ENCODE data around the gene MLC1. TPM values are rescaled to one million over a fixed set of nuclear protein-coding genes. Genes with fewer than 3 reads are reported as not detected.

The MLC1 gene
- polyA plus RNA-seq, 3 donors from 2014 or later: 64.8 to 123 (median 71.7) TPM

DNA sequence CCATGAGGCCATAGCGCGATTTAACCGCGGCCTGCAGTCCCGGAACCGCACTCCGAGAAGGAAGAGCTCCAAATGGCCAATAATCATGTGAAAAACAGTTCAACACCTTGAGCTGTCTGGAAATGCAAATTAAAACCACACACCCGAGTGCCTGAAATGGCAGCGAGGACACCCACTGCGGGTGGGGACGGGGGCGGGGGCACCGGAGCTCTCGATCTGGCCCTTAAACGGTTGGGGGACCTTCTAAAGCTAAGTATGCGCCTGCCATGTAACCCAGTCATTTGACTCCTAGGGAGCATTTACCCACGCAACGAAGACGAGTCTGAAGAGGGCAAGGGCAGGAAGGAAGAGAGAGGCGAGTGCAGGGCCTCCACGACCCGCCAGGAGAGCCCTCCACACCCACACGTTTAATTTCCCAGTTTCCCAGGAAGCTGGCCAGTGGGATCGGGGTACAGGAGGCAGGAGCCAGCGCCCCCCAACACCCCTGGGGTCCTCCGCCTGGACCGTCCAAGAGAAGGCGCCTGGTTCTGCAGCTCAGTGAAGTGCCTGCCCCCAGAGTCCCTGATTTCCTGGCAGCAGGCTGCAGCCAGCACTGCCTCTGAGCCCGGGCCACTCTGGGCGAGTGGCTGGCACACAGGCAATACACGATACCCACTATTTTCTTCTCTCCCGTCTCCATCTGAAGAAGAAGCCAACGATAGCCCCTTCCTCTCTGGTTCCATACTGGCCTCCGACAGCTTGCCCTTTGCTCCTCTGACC is 28.8 kb downstream of the MLC1 start:
- Mint-ChIP-seq H3K4me3 (no peak overlapping the region), H3K4me1 (peaks cover 5 to 8% of the 10 kb centered on the region in 2 donors), H3K27ac (no peak overlapping the region), H3K36me3 (peaks cover 0 to 4% (median 0%) of the 10 kb centered on the region in 3 donors), H3K27me3 (ENCODE audit: low read depth in 3 of 3) (peaks cover 2 to 4% (median 2%) of the 10 kb centered on the region in 3 donors), H3K9me3 (peaks cover 0 to 6% (median 3%) of the 10 kb centered on the region in 6 donors)
- DNase-seq: no peak

DNA sequence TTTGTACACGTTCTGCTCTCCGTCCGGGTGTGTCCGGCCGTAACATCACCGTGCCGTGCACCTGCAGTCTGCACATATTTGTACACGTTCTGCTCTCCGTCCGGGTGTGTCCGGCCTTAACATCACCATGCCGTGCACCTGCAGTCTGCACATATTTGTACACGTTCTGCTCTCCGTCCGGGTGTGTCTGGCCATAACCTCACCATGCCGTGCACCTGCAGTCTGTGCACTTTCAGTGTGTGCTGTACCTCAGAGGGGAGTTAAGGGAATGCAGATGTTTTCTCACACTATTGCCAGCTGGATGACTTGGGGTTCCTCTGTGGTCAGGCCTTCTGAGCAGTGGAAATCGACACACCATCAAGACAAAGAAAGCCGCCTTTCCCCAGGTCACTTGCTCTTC is 31.4 kb downstream of the MLC1 start:
- H3K36me3 Mint-ChIP-seq: no peaks in the 10 kb centered on the region
- no peak for DNase-seq
- no peaks in the 10 kb centered on the region for H3K4me1 Mint-ChIP-seq
- peaks cover 2 to 4% (median 2%) of the 10 kb centered on the region in 3 donors for H3K27me3 Mint-ChIP-seq (ENCODE audit: low read depth in 3 of 3)
- H3K4me3 Mint-ChIP-seq: no peak overlapping the region
- H3K9me3 Mint-ChIP-seq: peaks cover 0 to 6% (median 3%) of the 10 kb centered on the region in 6 donors
- no peak overlapping the region for H3K27ac Mint-ChIP-seq

DNA sequence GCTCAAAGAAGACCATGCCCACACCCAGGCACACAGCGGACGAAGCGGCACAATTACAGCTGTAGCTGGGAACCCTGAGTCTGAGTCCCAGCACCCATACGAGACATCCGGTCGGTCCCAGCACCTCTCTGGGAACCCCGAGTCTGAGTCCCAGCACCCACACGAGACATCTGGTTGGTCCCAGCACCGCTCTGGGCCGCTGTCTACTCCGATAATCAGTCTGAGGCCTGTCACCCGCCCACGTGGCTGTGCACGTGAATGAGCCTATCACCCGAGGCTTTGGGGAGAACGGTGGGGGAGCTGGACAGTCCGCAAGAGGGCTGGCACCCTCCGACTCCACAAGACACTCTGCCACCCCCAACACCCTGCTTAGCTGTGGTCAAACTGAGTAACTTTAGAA is 33.3 kb downstream of the MLC1 start:
- no peak overlapping the region for H3K4me3 Mint-ChIP-seq
- DNase-seq: no peak
- H3K4me1 Mint-ChIP-seq: no peaks in the 10 kb centered on the region

DNA sequence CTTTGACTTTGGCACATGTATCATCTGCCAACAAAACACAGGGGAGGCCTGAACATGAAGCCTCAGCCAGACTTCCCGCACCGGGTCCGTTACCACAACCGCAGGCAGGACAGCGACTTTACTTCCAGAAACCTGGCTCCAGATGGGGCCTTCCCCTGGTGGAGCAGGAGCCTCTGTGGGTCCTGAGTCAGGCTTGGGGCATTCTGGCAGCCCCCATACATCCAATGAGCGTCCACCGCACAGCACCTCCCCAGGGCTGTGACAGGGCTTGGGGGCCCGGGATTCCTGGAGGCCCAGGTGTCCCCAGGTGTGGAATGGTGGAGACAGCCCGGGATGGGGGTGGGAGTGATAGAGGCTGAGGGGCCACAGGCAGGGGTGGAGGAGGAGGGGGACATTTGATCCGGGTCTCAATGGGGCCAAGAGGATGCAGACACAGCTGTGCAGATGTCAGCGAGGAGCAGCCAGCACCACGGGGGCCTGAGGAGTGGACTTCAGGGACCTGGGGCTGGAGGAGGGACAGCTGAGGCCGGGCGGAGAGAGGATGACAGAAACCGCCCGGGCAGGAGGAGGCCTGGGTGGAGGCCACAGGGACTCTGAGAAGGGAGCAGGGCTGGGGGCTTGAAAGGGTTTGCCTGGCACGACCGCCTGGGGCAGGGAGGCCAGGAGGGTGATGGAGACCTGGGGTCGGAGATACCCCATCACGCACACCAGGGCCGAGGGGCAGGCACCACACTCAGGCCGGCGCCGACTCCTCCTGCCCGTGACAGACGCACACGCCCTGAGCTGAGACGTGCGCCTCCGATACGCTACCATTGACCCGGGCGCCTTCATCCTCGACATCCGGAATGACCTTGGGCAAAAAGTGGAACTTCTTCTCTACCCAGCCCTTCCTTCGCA is 35.7 kb downstream of the MLC1 start:
- DNase-seq: no peak
- peaks cover 0 to 6% (median 3%) of the 10 kb centered on the region in 6 donors for H3K9me3 Mint-ChIP-seq
- no peaks in the 10 kb centered on the region for H3K36me3 Mint-ChIP-seq
- no peak overlapping the region for H3K4me3 Mint-ChIP-seq
- H3K27me3 Mint-ChIP-seq (ENCODE audit: low read depth in 3 of 3): peaks cover 0 to 5% (median 2%) of the 10 kb centered on the region in 3 donors
- H3K4me1 Mint-ChIP-seq: peaks cover 4% of the 10 kb centered on the region in 2 donors
- H3K27ac Mint-ChIP-seq: no peak overlapping the region

More for the DNA sequence above, 33.3 kb downstream of the MLC1 start:
- peaks cover 2 to 7% (median 2%) of the 10 kb centered on the region in 3 donors for H3K27me3 Mint-ChIP-seq (ENCODE audit: low read depth in 3 of 3)
- no peaks in the 10 kb centered on the region for H3K36me3 Mint-ChIP-seq
- H3K27ac Mint-ChIP-seq: no peak overlapping the region
- H3K9me3 Mint-ChIP-seq: peaks cover 0 to 6% (median 3%) of the 10 kb centered on the region in 6 donors

DNA sequence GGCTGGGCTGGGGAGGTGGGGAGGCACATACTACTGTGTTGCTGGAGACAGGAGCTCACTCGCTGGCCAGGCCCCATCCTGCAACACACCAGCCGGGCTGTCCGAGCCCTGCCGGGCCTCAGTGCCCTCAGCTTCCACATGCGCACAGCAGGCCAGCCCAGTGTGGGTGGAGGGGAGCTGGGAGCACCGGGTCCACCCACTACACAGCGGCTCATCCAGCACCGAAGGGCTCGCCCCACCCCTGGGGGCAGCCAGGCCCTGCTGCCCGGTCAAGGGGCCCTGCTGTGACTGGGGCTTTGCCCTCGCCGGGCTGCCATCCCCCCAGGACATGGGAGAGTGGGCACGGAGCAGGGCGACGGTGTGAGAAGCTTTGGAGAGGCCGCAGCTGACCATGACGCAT is 36.4 kb downstream of the MLC1 start:
- H3K27ac Mint-ChIP-seq: no peak overlapping the region
- H3K4me3 Mint-ChIP-seq: no peak overlapping the region
- peaks cover 0 to 4% (median 1%) of the 10 kb centered on the region in 6 donors for H3K9me3 Mint-ChIP-seq
- peaks cover 0 to 5% (median 2%) of the 10 kb centered on the region in 3 donors for H3K27me3 Mint-ChIP-seq (ENCODE audit: low read depth in 3 of 3)
- H3K4me1 Mint-ChIP-seq: peaks cover 10 to 11% of the 10 kb centered on the region in 2 donors
- no peaks in the 10 kb centered on the region for H3K36me3 Mint-ChIP-seq
- DNase-seq: no peak

DNA sequence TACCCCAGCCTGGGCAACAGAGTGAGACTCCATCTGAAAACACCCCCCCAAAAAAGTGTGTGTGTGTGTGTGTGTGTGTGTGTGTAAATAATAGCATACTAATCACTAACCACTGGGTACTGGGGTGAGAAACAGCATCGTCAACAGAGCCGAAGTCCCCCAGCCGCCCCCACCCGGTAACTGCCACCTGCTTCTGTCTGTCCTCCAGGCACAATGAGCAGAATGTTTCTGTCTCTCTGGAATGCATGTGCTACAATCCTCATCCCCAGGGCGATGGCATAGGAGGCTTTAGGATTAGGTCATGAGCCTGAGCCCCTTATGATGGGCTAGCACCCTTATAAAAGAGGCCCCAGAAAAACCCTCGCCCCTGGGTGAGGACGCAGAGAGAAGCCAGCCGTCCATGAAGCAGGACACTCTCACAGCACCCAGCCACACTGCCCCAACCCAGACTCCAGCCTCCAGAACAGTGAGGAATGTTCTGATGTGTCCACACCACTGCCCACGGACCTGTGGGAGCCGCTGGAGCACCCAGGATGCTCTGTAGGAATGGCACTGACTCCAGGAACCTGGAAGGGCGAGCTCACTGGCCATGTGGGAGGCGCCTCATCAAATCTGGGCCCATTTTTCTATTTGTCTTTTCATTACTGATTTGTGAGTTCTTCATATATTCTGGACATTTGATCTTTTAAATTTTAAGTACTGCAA is 37.0 kb downstream of the MLC1 start:
- Mint-ChIP-seq H3K4me1 (peaks cover 13 to 18% of the 10 kb centered on the region in 2 donors), H3K27me3 (ENCODE audit: low read depth in 3 of 3) (peaks cover 1 to 5% (median 4%) of the 10 kb centered on the region in 3 donors), H3K4me3 (no peak overlapping the region), H3K27ac (no peak overlapping the region), H3K36me3 (no peaks in the 10 kb centered on the region), H3K9me3 (no peaks in the 10 kb centered on the region)
- no peak for DNase-seq

DNA sequence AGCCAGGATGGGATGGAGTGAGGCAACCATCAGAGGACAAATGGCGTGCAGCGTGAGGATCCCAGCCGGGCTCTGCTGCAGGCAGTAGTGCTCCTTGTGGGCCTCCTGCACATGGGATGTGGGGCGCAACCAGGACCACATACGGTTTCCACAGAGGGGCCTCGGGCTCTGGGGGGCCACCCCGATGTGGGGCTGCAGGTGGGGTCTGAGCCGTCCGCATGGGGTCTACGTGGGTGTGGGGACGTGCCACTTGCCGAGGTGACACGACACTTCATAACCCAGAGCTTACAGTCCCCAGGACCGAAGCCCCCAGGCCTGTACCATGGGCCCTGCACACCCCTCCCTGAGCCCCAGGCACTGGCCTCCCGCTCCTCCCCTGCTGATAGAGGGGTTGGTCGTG is 37.9 kb downstream of the MLC1 start:
- no peak overlapping the region for H3K4me3 Mint-ChIP-seq
- no peak for DNase-seq
- H3K4me1 Mint-ChIP-seq: peaks cover 13 to 19% of the 10 kb centered on the region in 2 donors
- H3K27ac Mint-ChIP-seq: no peak overlapping the region
- H3K9me3 Mint-ChIP-seq: no peaks in the 10 kb centered on the region
- H3K27me3 Mint-ChIP-seq (ENCODE audit: low read depth in 3 of 3): peaks cover 0 to 5% (median 4%) of the 10 kb centered on the region in 3 donors
- no peaks in the 10 kb centered on the region for H3K36me3 Mint-ChIP-seq

DNA sequence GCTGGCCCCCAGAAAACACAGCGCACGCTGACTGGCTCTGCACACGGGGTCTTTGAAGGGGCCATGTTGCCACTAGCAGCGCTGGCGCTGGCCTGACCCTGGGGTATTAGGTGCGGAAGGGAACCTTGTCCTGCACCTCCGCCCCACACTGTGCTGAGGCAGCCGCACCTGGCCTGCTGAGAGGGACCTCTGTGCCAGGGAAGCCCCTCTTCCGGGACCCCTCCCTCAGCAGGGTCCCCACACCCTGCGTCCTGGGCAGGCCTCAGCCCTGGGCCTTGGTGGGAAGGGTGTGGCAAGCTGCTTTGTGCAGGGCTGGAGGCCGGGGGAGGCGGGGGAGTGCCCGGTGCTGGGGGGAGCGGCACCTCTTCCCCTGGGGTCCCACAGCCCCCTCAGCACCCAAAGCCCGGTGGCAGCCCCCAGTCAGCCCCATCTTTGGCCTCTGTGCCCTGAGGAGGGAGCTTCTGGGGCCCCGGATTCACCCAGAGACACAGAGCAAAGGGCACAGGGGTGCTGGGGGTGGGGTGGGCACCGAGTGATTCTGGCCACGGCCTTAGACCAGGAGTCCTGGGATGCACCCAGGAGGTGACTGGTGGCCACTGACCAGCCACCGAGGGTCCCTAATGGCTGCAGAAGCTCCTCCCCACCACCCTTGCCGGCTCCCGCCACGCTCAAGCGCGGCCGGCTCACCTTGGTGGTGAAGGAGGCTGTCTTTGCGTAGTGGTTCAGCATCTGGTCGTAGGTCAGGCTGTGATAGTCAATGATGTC is 38.6 kb downstream of the MLC1 start:
- no peaks in the 10 kb centered on the region for H3K9me3 Mint-ChIP-seq
- peaks cover 0 to 5% (median 4%) of the 10 kb centered on the region in 3 donors for H3K27me3 Mint-ChIP-seq (ENCODE audit: low read depth in 3 of 3)
- H3K4me1 Mint-ChIP-seq: peaks cover 13 to 19% of the 10 kb centered on the region in 2 donors
- no peak overlapping the region for H3K27ac Mint-ChIP-seq
- DNase-seq: no peak
- H3K4me3 Mint-ChIP-seq: no peak overlapping the region
- H3K36me3 Mint-ChIP-seq: no peaks in the 10 kb centered on the region

DNA sequence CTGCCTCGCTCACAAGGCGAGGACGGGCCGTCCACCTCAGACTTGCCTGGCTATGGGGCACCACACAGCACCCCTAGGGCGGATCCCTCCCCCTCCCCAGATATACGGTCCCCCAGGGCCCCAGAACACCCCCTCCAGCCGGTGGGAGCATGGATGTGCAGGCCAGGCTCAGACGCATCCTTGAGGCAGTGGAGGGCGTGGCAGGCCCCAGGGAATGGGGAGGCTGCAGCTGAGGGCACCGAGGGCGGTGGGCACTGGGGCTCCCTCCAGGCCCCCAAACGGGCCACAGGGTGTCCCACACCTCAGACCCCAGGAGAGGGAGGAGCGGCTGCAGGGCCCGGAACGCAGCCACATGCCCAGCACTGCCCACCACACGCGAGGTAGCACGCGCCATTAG is 39.2 kb downstream of the MLC1 start:
- Mint-ChIP-seq H3K4me1 (peaks cover 13 to 19% of the 10 kb centered on the region in 2 donors), H3K27me3 (ENCODE audit: low read depth in 3 of 3) (peaks cover 0 to 4% (median 3%) of the 10 kb centered on the region in 3 donors), H3K4me3 (no peak overlapping the region), H3K36me3 (no peaks in the 10 kb centered on the region), H3K27ac (no peak overlapping the region), H3K9me3 (no peaks in the 10 kb centered on the region)
- no peak for DNase-seq

DNA sequence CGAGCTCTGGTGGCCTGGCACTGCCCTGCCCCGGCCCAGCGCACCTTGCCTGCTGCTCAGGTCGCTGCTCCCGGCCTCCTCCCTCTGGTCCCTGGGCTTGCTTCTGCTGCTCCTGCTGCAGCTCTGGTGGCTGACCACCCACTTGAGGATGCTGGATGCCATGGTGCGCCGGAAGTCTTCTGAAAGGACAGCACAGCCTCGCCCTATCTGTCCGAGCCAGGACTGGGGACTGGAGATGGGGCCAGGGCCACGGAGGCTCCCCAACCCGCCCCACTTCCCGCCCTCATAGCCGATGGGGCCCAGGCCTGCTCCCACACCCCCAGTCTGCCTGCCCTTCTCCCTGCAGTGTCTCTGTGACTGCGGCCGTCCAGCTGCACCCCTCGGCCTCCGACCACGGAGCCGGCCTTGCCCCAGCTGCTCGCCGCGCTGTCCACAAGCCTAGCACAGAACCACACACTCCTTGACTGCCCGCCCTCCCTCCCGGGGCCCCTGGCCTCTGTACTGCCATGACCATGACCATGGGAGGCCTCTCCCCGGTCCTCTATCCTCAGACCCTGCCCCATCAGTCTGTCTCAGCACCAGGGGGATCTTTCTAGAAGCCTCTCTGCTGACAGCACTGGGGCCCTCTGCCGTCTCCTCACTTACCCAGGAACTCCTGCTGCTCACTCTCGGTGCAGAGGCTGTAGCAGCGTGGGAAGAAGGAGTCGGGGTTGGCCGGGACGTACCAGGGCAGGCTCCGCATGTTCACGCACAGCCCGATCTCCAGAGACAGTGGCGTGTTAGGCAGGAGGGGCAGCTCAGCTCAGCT is 39.8 kb downstream of the MLC1 start:
- H3K9me3 Mint-ChIP-seq: no peaks in the 10 kb centered on the region
- peaks cover 0 to 4% (median 3%) of the 10 kb centered on the region in 3 donors for H3K27me3 Mint-ChIP-seq (ENCODE audit: low read depth in 3 of 3)
- no peak for DNase-seq
- H3K36me3 Mint-ChIP-seq: no peaks in the 10 kb centered on the region
- no peak overlapping the region for H3K27ac Mint-ChIP-seq
- no peak overlapping the region for H3K4me3 Mint-ChIP-seq
- H3K4me1 Mint-ChIP-seq: peaks cover 13 to 19% of the 10 kb centered on the region in 2 donors

DNA sequence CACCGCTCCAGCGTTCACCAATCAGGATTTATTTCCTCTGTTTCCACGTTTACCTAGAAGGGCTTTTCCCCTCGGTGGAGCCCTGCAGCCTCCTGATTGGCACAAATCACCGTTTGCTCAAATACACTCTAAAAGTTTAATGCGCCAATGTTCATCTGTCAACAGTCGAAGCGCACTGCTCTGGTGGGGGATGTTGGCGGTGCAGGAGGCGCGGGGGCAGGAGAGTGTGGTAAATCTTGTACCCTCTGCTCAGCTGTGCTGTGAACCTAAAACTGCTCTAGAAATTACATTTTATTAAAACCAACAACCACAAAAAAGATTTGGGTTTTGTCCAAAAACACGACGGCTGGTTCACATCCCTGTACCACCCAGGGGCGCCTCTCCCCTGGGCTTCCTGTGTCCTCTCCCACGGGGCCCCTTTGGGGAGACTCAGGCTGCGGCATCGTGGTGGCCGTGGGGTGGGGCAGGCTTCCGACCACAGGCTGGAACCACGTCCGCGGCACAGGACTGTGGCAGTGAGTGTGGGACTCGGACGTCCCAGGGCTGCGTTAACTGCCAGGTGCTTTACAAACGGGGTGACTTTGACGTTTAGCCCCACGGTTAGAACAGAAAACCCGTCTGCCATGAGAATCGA is 40.6 kb downstream of the MLC1 start:
- peaks cover 13 to 19% of the 10 kb centered on the region in 2 donors for H3K4me1 Mint-ChIP-seq
- peak overlapping the region; percentile 24 to 66 (median 47) for H3K4me3 Mint-ChIP-seq
- peak overlapping the region in 4 of 6 donors; percentile 41 to 52 (median 46) for H3K27ac Mint-ChIP-seq
- no peaks in the 10 kb centered on the region for H3K36me3 Mint-ChIP-seq
- DNase-seq: peak; percentile 41 to 52 (median 41)
- H3K27me3 Mint-ChIP-seq (ENCODE audit: low read depth in 3 of 3): peaks cover 0 to 4% (median 3%) of the 10 kb centered on the region in 3 donors
- no peaks in the 10 kb centered on the region for H3K9me3 Mint-ChIP-seq

All from immature natural killer cell (primary cell).